ENCODE results near the gene MGAT4A. TPM values are rescaled to one million over a fixed set of nuclear protein-coding genes. Genes with fewer than 3 reads are reported as not detected.
"Not testable (repeated sequence)": the region's sequence is repeated elsewhere in the genome, so short reads cannot be mapped to it uniquely, and the experiment has no call there.

Gene MGAT4A
- total and polyA plus RNA-seq, 2 experiments from 2014 or later = 4.4 to 5.6 TPM

DNA sequence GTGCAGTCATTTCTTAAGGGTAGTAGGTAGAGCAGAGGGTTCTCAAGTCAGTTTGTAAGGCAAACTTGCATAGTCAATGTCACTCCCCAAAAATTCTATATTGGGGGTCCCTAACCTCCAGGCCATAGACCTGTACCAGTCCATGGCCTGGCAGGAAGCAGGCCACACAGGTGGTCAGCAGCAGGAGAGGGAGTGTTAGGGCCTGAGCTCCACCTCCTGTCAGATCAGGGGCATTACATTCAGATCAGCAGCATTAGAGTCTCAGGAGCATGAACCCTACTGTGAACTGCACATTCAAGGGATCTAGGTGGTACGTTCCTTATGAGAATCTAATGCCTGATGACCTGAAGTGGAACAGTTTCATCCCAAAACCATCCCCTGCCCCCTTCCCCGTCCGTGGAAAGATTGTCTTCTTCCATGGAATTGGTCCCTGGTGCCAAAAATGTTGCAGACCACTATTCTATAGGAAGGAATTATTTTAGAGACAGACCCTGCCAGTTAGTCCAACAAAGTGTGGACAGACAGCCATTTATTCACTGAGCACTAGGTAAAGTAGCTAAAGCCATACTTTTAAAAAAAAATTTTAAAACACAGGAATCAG lies 129.3 kb downstream of the MGAT4A start:
- Histone ChIP-seq H3K9me2 (ENCODE audit: insufficient read depth) (no peaks in the 10 kb centered on the region), H4K20me1 (replicated peaks; ENCODE audit: insufficient read depth) (peaks cover 8% of the 10 kb centered on the region), H3K4me1 (ENCODE audit: insufficient read depth) (no peaks in the 10 kb centered on the region), H3K4me3 (no peak overlapping the region), H3K27me3 (ENCODE audit: insufficient read depth) (no peaks in the 10 kb centered on the region), H3K36me3 (ENCODE audit: insufficient read depth) (peaks cover 18% of the 10 kb centered on the region), H3F3A (replicated peaks; ENCODE audit: low read depth) (no peaks in the 10 kb centered on the region), H3K27ac (ENCODE audit: low read depth) (no peak overlapping the region), H2AFZ (no peak overlapping the region), H3K79me2 (replicated peaks; ENCODE audit: insufficient read depth) (peaks cover 23% of the 10 kb centered on the region), H3K4me2 (no peak overlapping the region)
- Mint-ChIP-seq H3K4me3 (no peak overlapping the region), H3K36me3 (ENCODE audit: low read depth) (peaks cover 43% of the 10 kb centered on the region), H3K9me3 (no peaks in the 10 kb centered on the region), H3K4me1 (peaks cover 1% of the 10 kb centered on the region), H3K27ac (no peak overlapping the region), H3K27me3 (ENCODE audit: insufficient read depth, low read depth, poor library complexity) (no peaks in the 10 kb centered on the region)
- DNase-seq (ENCODE audit: low spot score) (peak; percentile 72), ATAC-seq (peak; percentile 99)
- TF ChIP-seq, protein P1, sequence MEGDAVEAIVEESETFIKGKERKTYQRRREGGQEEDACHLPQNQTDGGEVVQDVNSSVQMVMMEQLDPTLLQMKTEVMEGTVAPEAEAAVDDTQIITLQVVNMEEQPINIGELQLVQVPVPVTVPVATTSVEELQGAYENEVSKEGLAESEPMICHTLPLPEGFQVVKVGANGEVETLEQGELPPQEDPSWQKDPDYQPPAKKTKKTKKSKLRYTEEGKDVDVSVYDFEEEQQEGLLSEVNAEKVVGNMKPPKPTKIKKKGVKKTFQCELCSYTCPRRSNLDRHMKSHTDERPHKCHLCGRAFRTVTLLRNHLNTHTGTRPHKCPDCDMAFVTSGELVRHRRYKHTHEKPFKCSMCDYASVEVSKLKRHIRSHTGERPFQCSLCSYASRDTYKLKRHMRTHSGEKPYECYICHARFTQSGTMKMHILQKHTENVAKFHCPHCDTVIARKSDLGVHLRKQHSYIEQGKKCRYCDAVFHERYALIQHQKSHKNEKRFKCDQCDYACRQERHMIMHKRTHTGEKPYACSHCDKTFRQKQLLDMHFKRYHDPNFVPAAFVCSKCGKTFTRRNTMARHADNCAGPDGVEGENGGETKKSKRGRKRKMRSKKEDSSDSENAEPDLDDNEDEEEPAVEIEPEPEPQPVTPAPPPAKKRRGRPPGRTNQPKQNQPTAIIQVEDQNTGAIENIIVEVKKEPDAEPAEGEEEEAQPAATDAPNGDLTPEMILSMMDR (conservative IDR thresholded peaks at IDR 0.05; ENCODE audit: low read depth in 2 of 2) = peak; percentile 66 to 76
- TF ChIP-seq, protein P2, sequence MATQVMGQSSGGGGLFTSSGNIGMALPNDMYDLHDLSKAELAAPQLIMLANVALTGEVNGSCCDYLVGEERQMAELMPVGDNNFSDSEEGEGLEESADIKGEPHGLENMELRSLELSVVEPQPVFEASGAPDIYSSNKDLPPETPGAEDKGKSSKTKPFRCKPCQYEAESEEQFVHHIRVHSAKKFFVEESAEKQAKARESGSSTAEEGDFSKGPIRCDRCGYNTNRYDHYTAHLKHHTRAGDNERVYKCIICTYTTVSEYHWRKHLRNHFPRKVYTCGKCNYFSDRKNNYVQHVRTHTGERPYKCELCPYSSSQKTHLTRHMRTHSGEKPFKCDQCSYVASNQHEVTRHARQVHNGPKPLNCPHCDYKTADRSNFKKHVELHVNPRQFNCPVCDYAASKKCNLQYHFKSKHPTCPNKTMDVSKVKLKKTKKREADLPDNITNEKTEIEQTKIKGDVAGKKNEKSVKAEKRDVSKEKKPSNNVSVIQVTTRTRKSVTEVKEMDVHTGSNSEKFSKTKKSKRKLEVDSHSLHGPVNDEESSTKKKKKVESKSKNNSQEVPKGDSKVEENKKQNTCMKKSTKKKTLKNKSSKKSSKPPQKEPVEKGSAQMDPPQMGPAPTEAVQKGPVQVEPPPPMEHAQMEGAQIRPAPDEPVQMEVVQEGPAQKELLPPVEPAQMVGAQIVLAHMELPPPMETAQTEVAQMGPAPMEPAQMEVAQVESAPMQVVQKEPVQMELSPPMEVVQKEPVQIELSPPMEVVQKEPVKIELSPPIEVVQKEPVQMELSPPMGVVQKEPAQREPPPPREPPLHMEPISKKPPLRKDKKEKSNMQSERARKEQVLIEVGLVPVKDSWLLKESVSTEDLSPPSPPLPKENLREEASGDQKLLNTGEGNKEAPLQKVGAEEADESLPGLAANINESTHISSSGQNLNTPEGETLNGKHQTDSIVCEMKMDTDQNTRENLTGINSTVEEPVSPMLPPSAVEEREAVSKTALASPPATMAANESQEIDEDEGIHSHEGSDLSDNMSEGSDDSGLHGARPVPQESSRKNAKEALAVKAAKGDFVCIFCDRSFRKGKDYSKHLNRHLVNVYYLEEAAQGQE (IDR thresholded peaks at IDR 0.05; ENCODE audit: unreplicated experiment) = no peak

DNA sequence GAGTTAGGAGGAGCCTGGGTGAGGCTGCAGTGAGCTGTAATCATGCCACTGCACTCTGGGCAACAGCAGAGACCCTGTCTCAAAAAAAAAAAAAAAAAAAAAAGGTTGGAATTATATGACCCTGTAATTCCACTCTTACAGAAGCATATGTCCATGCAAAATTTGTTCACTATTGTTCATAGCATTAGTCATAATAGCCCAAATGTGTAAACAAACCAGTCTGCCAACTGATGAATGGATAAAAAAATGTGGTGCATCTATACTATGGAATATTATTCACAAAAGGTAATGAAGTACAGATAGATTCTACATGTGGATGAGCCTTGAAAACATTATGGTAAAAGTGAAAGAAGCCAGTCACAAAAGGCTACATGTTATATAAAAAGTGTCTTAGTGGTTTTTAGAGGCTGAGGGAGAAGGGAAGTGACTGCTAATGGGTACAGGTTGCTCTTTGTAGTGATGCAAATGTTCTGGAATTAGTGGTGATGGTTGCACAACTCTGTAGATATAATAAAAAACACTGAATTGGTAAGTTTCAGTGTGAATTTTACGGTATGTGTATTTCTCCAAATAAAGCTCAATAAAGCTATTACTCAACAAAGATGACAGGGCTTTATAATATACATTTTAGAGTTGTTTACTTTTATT lies 132.0 kb downstream of the MGAT4A start:
- H3K9me2 ChIP-seq (ENCODE audit: insufficient read depth) = 0 out of 2 replicates have a peak, but pooled peaks cover 4% of the 10 kb centered on the region
- H4K20me1 ChIP-seq (replicated peaks; ENCODE audit: insufficient read depth) = no peaks in the 10 kb centered on the region; the same call in none of the 2 replicates
- no peak for DNase-seq (ENCODE audit: low spot score)
- Mint-ChIP-seq H3K4me3 (no peak overlapping the region), H3K9me3 (peaks cover 2% of the 10 kb centered on the region; the same call in 2 of the 3 replicates), H3K27me3 (ENCODE audit: insufficient read depth, low read depth, poor library complexity) (peaks cover 2% of the 10 kb centered on the region), H3K4me1 (no peaks in the 10 kb centered on the region), H3K36me3 (ENCODE audit: low read depth) (peaks cover 54% of the 10 kb centered on the region), H3K27ac (no peak overlapping the region)
- no peaks in the 10 kb centered on the region for H3K79me2 ChIP-seq (replicated peaks; ENCODE audit: insufficient read depth)
- no peak overlapping the region for H3K4me3 ChIP-seq
- H2AFZ ChIP-seq = no peak overlapping the region
- no peaks in the 10 kb centered on the region for H3F3A ChIP-seq (replicated peaks; ENCODE audit: low read depth)
- H3K27me3 ChIP-seq (ENCODE audit: insufficient read depth) = no peaks in the 10 kb centered on the region
- no peaks in the 10 kb centered on the region for H3K4me1 ChIP-seq (ENCODE audit: insufficient read depth)
- no peak overlapping the region for H3K27ac ChIP-seq (ENCODE audit: low read depth)
- TF ChIP-seq NANOG (IDR thresholded peaks at IDR 0.05; ENCODE audit: borderline replicate concordance) (no peak), ZNF331 (CRISPR knock-in tag; IDR thresholded peaks at IDR 0.05; ENCODE audit: low read depth) (no peak), POLR2AphosphoS5 (IDR thresholded peaks at IDR 0.05; ENCODE audit: low read depth) (no peak), STAT1 (IDR thresholded peaks at IDR 0.05; ENCODE audit: unreplicated experiment) (no peak), JUNB (IDR thresholded peaks at IDR 0.05; ENCODE audit: unreplicated experiment) (no peak), ZNF114 (CRISPR knock-in tag; IDR thresholded peaks at IDR 0.05) (no peak)
- no peak for ATAC-seq
- H3K4me2 ChIP-seq = no peak overlapping the region
- H3K36me3 ChIP-seq (ENCODE audit: insufficient read depth) = peaks cover 18% of the 10 kb centered on the region

DNA sequence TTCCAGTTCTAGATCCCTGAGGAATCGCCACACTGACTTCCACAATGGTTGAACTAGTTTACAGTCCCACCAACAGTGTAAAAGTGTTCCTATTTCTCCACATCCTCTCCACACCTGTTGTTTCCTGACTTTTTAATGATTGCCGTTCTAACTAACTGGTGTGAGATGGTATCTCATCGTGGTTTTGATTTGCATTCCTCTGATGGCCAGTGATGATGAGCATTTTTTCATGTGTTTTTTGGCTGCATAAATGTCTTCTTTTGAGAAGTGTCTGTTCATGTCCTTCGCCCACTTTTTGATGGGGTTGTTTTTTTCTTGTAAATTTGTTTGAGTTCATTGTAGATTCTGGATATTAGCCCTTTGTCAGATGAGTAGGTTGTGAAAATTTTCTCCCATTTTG lies 136.3 kb downstream of the MGAT4A start:
- H3K4me3 ChIP-seq; H3K9me2 ChIP-seq (ENCODE audit: insufficient read depth); H3F3A ChIP-seq (replicated peaks; ENCODE audit: low read depth); H2AFZ ChIP-seq; H3K79me2 ChIP-seq (replicated peaks; ENCODE audit: insufficient read depth); H3K4me1 Mint-ChIP-seq; H3K4me1 ChIP-seq (ENCODE audit: insufficient read depth); H3K27ac Mint-ChIP-seq; H3K27me3 ChIP-seq (ENCODE audit: insufficient read depth); H4K20me1 ChIP-seq (replicated peaks; ENCODE audit: insufficient read depth); DNase-seq (ENCODE audit: low spot score); H3K9me3 Mint-ChIP-seq; H3K27ac ChIP-seq (ENCODE audit: low read depth); ATAC-seq; H3K36me3 ChIP-seq (ENCODE audit: insufficient read depth); H3K4me2 ChIP-seq; H3K27me3 Mint-ChIP-seq (ENCODE audit: insufficient read depth, low read depth, poor library complexity); H3K4me3 Mint-ChIP-seq: not testable (repeated sequence)
- peaks cover 33% of the 10 kb centered on the region for H3K36me3 Mint-ChIP-seq (ENCODE audit: low read depth)

All from GM23338 (cell line).